HCT116 (cell line): ENCODE results near the gene ANO2. TPM values are rescaled to one million over a fixed set of nuclear protein-coding genes. Genes with fewer than 3 reads are reported as not detected.

Experiments
- ATAC-seq: fragments of 200-7000 bp; cut with Tn5 transposase; 2 replicates; pipeline ENCODE4 v1.9.1; 2020; ENCODE audit warnings: mild to moderate bottlenecking, moderate library complexity
- BruUV-seq: library from RNA; stranded (reverse); fragments of 400-500 nt; replicated peaks from 2 replicates; lab custom pipeline; 2021; lab: Mats Ljungman, UMichigan
- CTCF ChIA-PET: fragments of 300-600 bp; sonication (Branson Sonifier 250); formaldehyde crosslinking; loops from one replicate; lab custom pipeline; 2021; ENCODE audit warnings: antibody characterized with exemption; lab: Charles Lee
- POLR2A ChIA-PET: fragments of 300-600, 350-600 bp; sonication (Branson Sonifier 250); formaldehyde crosslinking; loops from one replicate; lab custom pipeline; 2021; ENCODE audit warnings: antibody characterized with exemption; lab: Charles Lee
- RAD21 ChIA-PET, 2 experiments: fragments of 300-600 bp; sonication (Branson Sonifier 250); formaldehyde crosslinking; loops; one replicate each; lab custom pipeline; 2023; ENCODE audit warnings: low total read pairs in 2 of 2; ENCODE audit not compliant: uncharacterized antibody in 2 of 2, unreplicated experiment in 2 of 2, low non-redundant PET in 1 of 2; lab: Charles Lee
- DNase-seq: peaks from one replicate; pipeline ENCODE4 v3.0.0-alpha.2; 2010; ENCODE audit warnings: low read depth, low spot score
- H2AFZ ChIP-seq: fragments of 200-600 bp; shearing (Covaris generic), sonication (generic); 2 replicates; pipeline ENCODE4 v1.6.1; 2017; ENCODE audit warnings: low read depth, mixed run types, mixed read lengths, antibody characterized with exemption, low read length; ENCODE audit not compliant: poor library complexity, severe bottlenecking
- H3K27ac ChIP-seq: 2 replicates; pipeline ENCODE4 v1.5.1; 2012; ENCODE audit warnings: low read depth, low read length
- H3K27me3 ChIP-seq: fragments of 200-600 bp; sonication (generic); 2 replicates; pipeline ENCODE4 v1.6.1; 2016; ENCODE audit warnings: mixed run types, low read length, mixed read lengths; ENCODE audit not compliant: insufficient read depth
- H3K36me3 ChIP-seq, 2 experiments: fragments of 200-500 bp in 1 of 2; fragments of 200-600 bp in 1 of 2; sonication (Bioruptor generic) in 1 of 2; sonication (generic) in 1 of 2; 2 replicates each; pipeline versions ENCODE4 v1.5.1 to v1.6.1; 2014 to 2016; ENCODE audit warnings: low read length in 2 of 2, inconsistent platforms in 1 of 2, mixed read lengths in 1 of 2, mixed run types in 1 of 2; ENCODE audit not compliant: insufficient read depth in 2 of 2, control insufficient read depth in 1 of 2
- H3K4me1 ChIP-seq, 2 experiments: fragments of 200-600 bp in 1 of 2; sonication (generic) in 1 of 2; 2 replicates each; pipeline versions ENCODE4 v1.5.1 to v1.6.1; 2012 to 2017; ENCODE audit warnings: low read length in 2 of 2, inconsistent platforms in 1 of 2, mild to moderate bottlenecking in 1 of 2, mixed read lengths in 1 of 2, mixed run types in 1 of 2, moderate library complexity in 1 of 2; ENCODE audit not compliant: insufficient read depth in 2 of 2, control insufficient read depth in 1 of 2
- H3K4me2 ChIP-seq: fragments of 200-600 bp; sonication (generic); 2 replicates; pipeline ENCODE4 v1.6.1; 2017; ENCODE audit warnings: mixed run types, low read length, mixed read lengths
- H3K4me3 ChIP-seq, 2 experiments: fragments of 200-600 bp in 1 of 2; sonication (generic) in 1 of 2; replicated peaks in 1 of 2; 2 replicates each; pipeline ENCODE4 v1.5.1; 2011 to 2016; ENCODE audit warnings: low read length in 2 of 2, control low read depth in 1 of 2, low read depth in 1 of 2, mild to moderate bottlenecking in 1 of 2, mixed read lengths in 1 of 2, mixed run types in 1 of 2
- H3K79me2 ChIP-seq: fragments of 200-600 bp; sonication (generic); 2 replicates; pipeline ENCODE4 v1.6.1; 2017; ENCODE audit warnings: mild to moderate bottlenecking, mixed run types, low read length, moderate library complexity, mixed read lengths; ENCODE audit not compliant: insufficient read depth
- H3K9ac ChIP-seq: fragments of 200-600 bp; sonication (generic); 2 replicates; pipeline ENCODE4 v1.6.1; 2016; ENCODE audit warnings: low read length, mixed read lengths
- H3K9me2 ChIP-seq: fragments of 200-600 bp; sonication (generic), shearing (Covaris generic); 2 replicates; pipeline ENCODE4 v1.6.1; 2017; ENCODE audit warnings: mixed run types, mild to moderate bottlenecking, moderate library complexity; ENCODE audit not compliant: insufficient read depth
- H3K9me3 ChIP-seq, 2 experiments: fragments of 200-500 bp in 1 of 2; fragments of 200-600 bp in 1 of 2; sonication (Bioruptor generic) in 1 of 2; sonication (generic) in 1 of 2; 2 replicates each; pipeline ENCODE4 v1.6.1; 2014 to 2017; ENCODE audit warnings: low read length in 2 of 2, mixed read lengths in 2 of 2, inconsistent platforms in 1 of 2, low read depth in 1 of 2, mild to moderate bottlenecking in 1 of 2, mixed run types in 1 of 2, moderate library complexity in 1 of 2; ENCODE audit not compliant: control insufficient read depth in 1 of 2, insufficient read depth in 1 of 2
- H4K20me1 ChIP-seq: fragments of 200-600 bp; sonication (generic), shearing (Covaris generic); 2 replicates; pipeline ENCODE4 v1.6.1; 2017; ENCODE audit warnings: mixed run types, mild to moderate bottlenecking, moderate library complexity; ENCODE audit not compliant: insufficient read depth
- ATF3 ChIP-seq: IDR thresholded peaks from 2 replicates; pipeline ENCODE4 v1.6.1; 2012
- CBX3 ChIP-seq: IDR thresholded peaks from 2 replicates; pipeline ENCODE4 v1.6.1; 2012; ENCODE audit warnings: low read depth
- CEBPB ChIP-seq: IDR thresholded peaks from 2 replicates; pipeline ENCODE4 v1.6.1; 2012; ENCODE audit warnings: low read depth
- EGR1 ChIP-seq: IDR thresholded peaks from 2 replicates; pipeline ENCODE4 v1.6.1; 2012; ENCODE audit warnings: low read depth
- ELF1 ChIP-seq: IDR thresholded peaks from 2 replicates; pipeline ENCODE4 v1.6.1; 2012; ENCODE audit warnings: low read depth, borderline replicate concordance
- EZH2 ChIP-seq: fragments of 200-600 bp; sonication (generic); IDR thresholded peaks from 2 replicates; pipeline ENCODE4 v1.6.1; 2017; ENCODE audit warnings: antibody characterized with exemption, mixed run types
- EZH2phosphoT487 ChIP-seq: fragments of 200-600 bp; IDR thresholded peaks from 2 replicates; pipeline ENCODE4 v1.6.1; 2018; ENCODE audit warnings: antibody characterized with exemption, borderline replicate concordance
- FOSL1 ChIP-seq: IDR thresholded peaks from 2 replicates; pipeline ENCODE4 v1.6.1; 2012; ENCODE audit warnings: low read depth
- MAX ChIP-seq: IDR thresholded peaks from 2 replicates; pipeline ENCODE4 v1.6.1; 2012
- POLR2A ChIP-seq: IDR thresholded peaks from 2 replicates; pipeline ENCODE4 v1.7.0; 2011; ENCODE audit warnings: borderline replicate concordance; ENCODE audit not compliant: insufficient read depth, insufficient read length; ENCODE audit errors: extremely low read depth
- POLR2AphosphoS5 ChIP-seq: IDR thresholded peaks from 2 replicates; pipeline ENCODE4 v1.6.1; 2011; ENCODE audit warnings: mild to moderate bottlenecking, low read depth, low read length, moderate library complexity
- RAD21 ChIP-seq: IDR thresholded peaks from 2 replicates; pipeline ENCODE4 v1.6.1; 2012; ENCODE audit warnings: low read depth, mild to moderate bottlenecking
- REST ChIP-seq: IDR thresholded peaks from 2 replicates; pipeline ENCODE4 v1.6.1; 2012; ENCODE audit warnings: low read depth
- SP1 ChIP-seq: IDR thresholded peaks from 2 replicates; pipeline ENCODE4 v1.6.1; 2012; ENCODE audit warnings: low read depth
- SRF ChIP-seq: IDR thresholded peaks from 2 replicates; pipeline ENCODE4 v1.6.1; 2012; ENCODE audit warnings: low read depth
- YY1 ChIP-seq: IDR thresholded peaks from 2 replicates; pipeline ENCODE4 v1.6.1; 2011; ENCODE audit warnings: low read length, low read depth, moderate library complexity, mild to moderate bottlenecking; ENCODE audit not compliant: insufficient replicate concordance; ENCODE audit errors: extremely low read depth
- ZFX ChIP-seq: fragments of 450-650 bp; IDR thresholded peaks from 2 replicates; pipeline ENCODE4 v1.6.1; 2017
- intact Hi-C: fragments of 100-400 bp; cut with micrococcal nuclease; formaldehyde crosslinking; loops from 2 replicates; pipeline ENCODE4 v1.10.0; 2022
- total RNA-seq: library from RNA; stranded (reverse); gene quantifications from one replicate; pipeline ENCODE4 v1.2.1, GENCODE V29; 2021; ENCODE audit not compliant: unreplicated experiment

ANO2 gene
- total RNA-seq, 1 experiment from 2014 or later, result not detected

GRCh38 chr12:5561057-5561456 lies 384.0 kb downstream of the ANO2 start (continued):
- TF ChIP-seq POLR2A, result no peak
- no peak for TF ChIP-seq EZH2
- no peak for TF ChIP-seq FOSL1
- no peak for TF ChIP-seq POLR2AphosphoS5
- no peak for TF ChIP-seq CBX3
- TF ChIP-seq SRF, result no peak
- TF ChIP-seq RAD21, result no peak
- TF ChIP-seq ATF3, result no peak
- TF ChIP-seq, all 23 proteins: peak for 0

- no peak for DNase-seq
- no peak overlapping the region for H3K4me2 ChIP-seq
- intact Hi-C loops, result no loop called here
- H3K4me3 ChIP-seq, result no peak overlapping the region
- ChIA-PET CTCF (no interaction called here), RAD21 (no interaction called here), POLR2A (no interaction called here)
- H3K36me3 ChIP-seq, result no peaks in the 10 kb centered on the region
- no peak overlapping the region for H3K27ac ChIP-seq
- H3K9me2 ChIP-seq, result no peaks in the 10 kb centered on the region
- BruUV-seq, result no TSS peak
- H3K4me1 ChIP-seq, result no peaks in the 10 kb centered on the region
- no peak overlapping the region for H2AFZ ChIP-seq
- peaks cover 1% of the 10 kb centered on the region; the same call in 1 of the 2 replicates for H3K27me3 ChIP-seq
- no peaks in the 10 kb centered on the region for H3K79me2 ChIP-seq
- H3K9ac ChIP-seq, result no peak overlapping the region
- no peak for ATAC-seq
- no peaks in the 10 kb centered on the region for H3K9me3 ChIP-seq
- TF ChIP-seq YY1 (no peak), MAX (no peak)
- H4K20me1 ChIP-seq, result no peaks in the 10 kb centered on the region
Observed at GRCh38 chr12:5560265-5560664, 384.8 kb downstream of the ANO2 start.

- POLR2A ChIA-PET, result no interaction called here
- Histone ChIP-seq H3K9me2 (no peaks in the 10 kb centered on the region), H4K20me1 (no peaks in the 10 kb centered on the region), H3K9me3 (no peaks in the 10 kb centered on the region), H3K4me2 (no peak overlapping the region), H3K27ac (no peak overlapping the region), H3K4me1 (no peaks in the 10 kb centered on the region), H3K9ac (no peak overlapping the region), H3K36me3 (no peaks in the 10 kb centered on the region), H3K79me2 (no peaks in the 10 kb centered on the region), H2AFZ (no peak overlapping the region), H3K4me3 (no peak overlapping the region), H3K27me3 (no peaks in the 10 kb centered on the region)
- intact Hi-C loops, result loop anchor here (5.0 kb wide), 1 partner anchor 466 kb away; no protein-coding TSS in a partner anchor
- DNase-seq (no peak), ATAC-seq (no peak)
- RAD21 ChIA-PET, result no interaction called here
- BruUV-seq, result no TSS peak
- TF ChIP-seq RAD21 (no peak), FOSL1 (no peak), SP1 (no peak), SRF (no peak), REST (no peak), ZFX (no peak), POLR2AphosphoS5 (no peak), ELF1 (no peak), EZH2phosphoT487 (no peak), CEBPB (no peak), CBX3 (no peak), EGR1 (no peak)
- CTCF ChIA-PET, result no interaction called here
Observed at GRCh38 chr12:5557906-5558305, 387.2 kb downstream of the ANO2 start.
